K562 (cell line): ENCODE results near the gene EXOC3L1. TPM values are rescaled to one million over a fixed set of nuclear protein-coding genes. Genes with fewer than 3 reads are reported as not detected.

Experiments
- BRCA1 ChIP-seq, 2 experiments: fragments of 450-650 bp in 1 of 2; sonication (generic) in 1 of 2; formaldehyde crosslinking in 1 of 2; IDR thresholded peaks; 2 replicates each; pipeline versions ENCODE4 v1.5.0 to v1.6.1; 2017 to 2020; ENCODE audit warnings: mild to moderate bottlenecking in 1 of 2, missing genetic modification reagents in 1 of 2
- BRF1 ChIP-seq: IDR thresholded peaks from 3 replicates; pipeline ENCODE4 v1.6.1; 2011; ENCODE audit warnings: borderline replicate concordance, mild to moderate bottlenecking; ENCODE audit not compliant: insufficient read length; ENCODE audit errors: extremely low read depth
- FOXP4 ChIP-seq: sonication (generic); formaldehyde crosslinking; IDR thresholded peaks from 2 replicates; pipeline ENCODE4 v1.8.0; 2022; ENCODE audit warnings: mild to moderate bottlenecking, missing genetic modification reagents, borderline replicate concordance
- IFI16 ChIP-seq: fragments of 250-450 bp; sonication (Bioruptor Pico); IDR thresholded peaks from 2 replicates; pipeline ENCODE4 v2.1.2; 2022; ENCODE audit warnings: mild to moderate bottlenecking, inconsistent platforms
- NR0B1 ChIP-seq: fragments of 450-650 bp; IDR thresholded peaks from one replicate; pipeline ENCODE4 v1.6.1; 2018; ENCODE audit warnings: mild to moderate bottlenecking, moderate library complexity; ENCODE audit not compliant: partially characterized antibody
- POLR2AphosphoS2 ChIP-seq: IDR thresholded peaks from 2 replicates; pipeline ENCODE4 v1.6.1; 2012; ENCODE audit warnings: low read length, improper control_type of control experiment
- RFX7 ChIP-seq: fragments of 250-450 bp; sonication (Bioruptor Pico); IDR thresholded peaks from 2 replicates; pipeline ENCODE4 v1.5.1; 2021; ENCODE audit warnings: mild to moderate bottlenecking
- SMAD1 ChIP-seq: fragments of 150-350 bp; IDR thresholded peaks from 2 replicates; pipeline ENCODE4 v1.6.1; 2014; ENCODE audit warnings: low read length, low read depth; ENCODE audit not compliant: partially characterized antibody
- SREBF1 ChIP-seq: fragments of 150-350 bp; IDR thresholded peaks from 2 replicates; pipeline ENCODE4 v1.6.1; 2014; ENCODE audit warnings: antibody characterized with exemption, low read depth, low read length, borderline replicate concordance
- ZNF318 ChIP-seq, 2 experiments: fragments of 450-650 bp; IDR thresholded peaks; 2 replicates each; pipeline ENCODE4 v1.6.1; 2016; ENCODE audit warnings: mild to moderate bottlenecking in 2 of 2, borderline replicate concordance in 1 of 2, low read depth in 1 of 2, moderate library complexity in 1 of 2
- ZNF431 ChIP-seq: sonication (generic); formaldehyde crosslinking; IDR thresholded peaks from 2 replicates; pipeline ENCODE4 v1.8.0; 2022; ENCODE audit warnings: mild to moderate bottlenecking, missing genetic modification reagents
- ZNF449 ChIP-seq: fragments of 250-450 bp; sonication (Bioruptor Pico); IDR thresholded peaks from 2 replicates; pipeline ENCODE4 v1.8.0; 2022; ENCODE audit warnings: moderate library complexity, mild to moderate bottlenecking, inconsistent platforms
- polyA plus RNA-seq, 8 experiments: library from polyadenylated mRNA; depleted of rRNA in 4 of 8; stranded (reverse) in 5 of 8; unstranded in 3 of 8; fragments of >200 nt; fragmentation: Nextera tagmentation in 2 of 8; fragmentation: Illumina TruSeq in 1 of 8; extraction: Ambion mirVana in 2 of 8; extraction: Trizol in 1 of 8; gene quantifications; 2 replicates each; pipeline versions ENCODE4 v1.2.1 to v1.2.3, GENCODE V29; 2011 to 2014; ENCODE audit warnings: inconsistent platforms in 1 of 8, missing spikeins in 1 of 8
- total RNA-seq, 7 experiments: library from RNA; depleted of rRNA in 6 of 7; stranded (reverse); fragments of >200 nt in 6 of 7; fragmentation: Illumina TruSeq in 2 of 7; extraction: Trizol in 2 of 7; gene quantifications; 2 replicates each; pipeline versions ENCODE4 v1.2.1 to v1.2.3, GENCODE V29; 2011 to 2021; ENCODE audit warnings: low replicate concordance in 1 of 7

The EXOC3L1 gene
- total and polyA plus RNA-seq, 9 of the 15 experiments (the other 6 are each of a cell fraction or from before 2014, with no cell fraction given): 0.08 TPM; not detected in 8

- TF ChIP-seq NR0B1: no peak
- TF ChIP-seq BRCA1 (IDR thresholded peaks at IDR 0.05): no peak
- TF ChIP-seq BRCA1 (CRISPR knock-in tag; IDR thresholded peaks at IDR 0.05): no peak
- TF ChIP-seq BRF1: no peak
- TF ChIP-seq RFX7 (CRISPR knock-in tag): no peak
- peak in 1 of 2 experiments; percentile 62; a peak in 1 of 4 replicates for TF ChIP-seq ZNF318 (IDR thresholded peaks at IDR 0.05; ENCODE audit: borderline replicate concordance in 1 of 2, low read depth in 1 of 2)
- TF ChIP-seq ZNF431 (CRISPR knock-in tag): no peak
- no peak for TF ChIP-seq IFI16 (CRISPR knock-in tag)
- no peak for TF ChIP-seq FOXP4 (CRISPR knock-in tag)
- TF ChIP-seq ZNF449 (CRISPR knock-in tag): no peak
- TF ChIP-seq POLR2AphosphoS2: no peak
- peak; percentile 77; the same call in 1 of the 2 replicates for TF ChIP-seq SREBF1
- TF ChIP-seq SMAD1: peak; percentile 38
Observed at GRCh38 chr16:67226804-67227566, 37.0 kb upstream of the EXOC3L1 start, which contains the start of gene TMEM208 (continued).
